GM19324 (cell line): Measurements from ENCODE around the gene ANKRD33B.
"Not testable (repeated sequence)": the region's sequence is repeated elsewhere in the genome, so short reads cannot be mapped to it uniquely, and the experiment has no call there.

Source experiments
- ATAC-seq: cut with Tn5 transposase; IDR thresholded peaks from one replicate; pipeline ENCODE4 v1.9.1; 2021; ENCODE audit warnings: mild to moderate bottlenecking, moderate library complexity; ENCODE audit not compliant: unreplicated experiment, low FRiP score

Gene ANKRD33B

DNA sequence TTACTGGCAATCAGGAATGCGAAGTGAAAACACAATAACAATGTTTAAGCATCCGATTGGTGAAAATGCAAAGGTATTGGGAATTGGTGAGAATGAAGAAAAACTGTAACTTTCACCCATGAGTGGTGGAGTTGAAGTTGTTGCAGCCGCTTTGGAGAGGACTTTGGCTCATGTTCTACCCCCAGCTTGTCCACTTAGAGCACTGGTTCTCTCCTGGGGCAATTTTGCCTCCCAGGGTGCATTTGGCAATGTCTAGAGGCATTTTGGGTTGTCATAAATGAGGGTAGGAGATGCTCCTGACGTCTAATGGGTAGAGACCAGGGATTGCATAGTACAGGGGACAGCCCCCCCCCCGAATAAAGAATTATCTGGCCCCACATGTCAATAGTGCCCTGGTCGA is 46.2 kb downstream of the ANKRD33B start:
- no peak for ATAC-seq

DNA sequence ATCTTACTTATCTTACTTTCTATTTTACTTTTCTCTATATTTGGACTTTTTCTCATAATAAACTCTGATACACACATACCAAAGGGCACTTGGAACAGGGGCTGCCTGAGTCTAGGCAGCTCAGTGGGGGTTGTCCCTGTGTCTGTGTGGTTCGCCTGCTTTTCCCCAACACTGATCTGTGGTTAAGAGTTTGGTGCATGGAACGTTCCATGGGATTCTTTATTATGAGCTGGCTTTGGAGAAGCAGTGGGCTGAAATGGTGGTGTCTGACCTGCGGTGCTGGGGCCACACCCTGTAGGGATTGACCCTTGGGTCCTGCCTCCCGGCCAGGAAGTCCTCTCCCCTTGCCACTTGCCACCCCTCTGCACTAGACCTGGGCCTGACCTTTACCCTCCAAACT is 47.4 kb downstream of the ANKRD33B start:
- no peak for ATAC-seq

DNA sequence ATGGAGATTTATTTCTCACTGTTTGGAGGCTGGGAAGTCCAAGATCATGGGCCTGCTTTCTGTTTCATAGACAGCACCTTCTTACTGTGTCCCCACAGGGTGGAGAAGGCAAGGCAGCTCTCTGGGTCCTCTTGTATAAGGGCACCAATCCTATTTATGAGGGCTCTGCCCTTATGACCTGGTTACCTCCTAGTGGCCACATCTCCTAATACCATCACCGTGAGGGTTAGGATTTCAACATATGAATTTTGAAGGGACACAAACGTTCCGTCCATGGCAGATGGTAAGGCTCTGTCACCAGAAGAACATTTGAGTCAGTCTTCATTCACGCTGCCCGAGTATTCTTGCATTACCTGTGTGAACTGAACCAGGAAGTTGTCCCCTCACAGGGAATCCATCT is 48.4 kb downstream of the ANKRD33B start:
- no peak for ATAC-seq

DNA sequence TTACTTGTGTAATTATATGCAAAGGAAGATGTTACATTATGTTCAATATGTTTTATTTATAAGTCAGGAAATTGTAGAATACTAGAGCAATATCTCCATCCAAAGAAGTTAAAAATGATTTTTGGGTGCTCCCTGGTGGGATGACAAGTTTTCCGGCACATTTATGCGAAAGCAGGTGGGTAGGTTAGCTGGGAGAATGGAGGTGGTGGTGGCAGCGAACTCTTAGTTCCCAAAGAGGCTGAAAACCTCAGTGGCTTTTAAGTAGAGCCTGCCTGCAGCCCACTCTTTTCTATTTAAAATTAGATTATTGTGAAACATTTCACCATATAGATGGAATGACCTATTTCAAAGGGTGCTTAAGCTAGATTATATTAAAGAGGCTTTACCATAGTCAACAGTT is 51.8 kb downstream of the ANKRD33B start:
- no peak for ATAC-seq

DNA sequence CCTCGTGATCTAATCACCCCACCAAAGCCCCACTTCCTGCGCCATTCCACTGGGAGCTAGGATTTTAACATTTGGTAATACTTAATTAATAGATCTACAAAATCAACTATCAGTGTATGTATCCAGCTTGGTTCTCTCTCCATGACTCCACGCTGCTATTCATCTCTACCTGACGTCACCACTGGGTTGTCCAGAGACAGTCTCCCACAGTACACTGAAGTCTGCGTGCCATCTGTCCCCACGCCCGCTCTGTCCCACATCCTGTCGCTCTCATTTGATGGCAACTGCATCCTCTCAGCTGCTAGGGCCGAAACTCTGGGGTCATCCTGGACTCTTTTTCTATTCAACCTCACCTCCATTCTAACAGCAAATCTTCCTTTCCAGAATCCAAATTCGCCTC is 53.2 kb downstream of the ANKRD33B start:
- ATAC-seq: no peak

DNA sequence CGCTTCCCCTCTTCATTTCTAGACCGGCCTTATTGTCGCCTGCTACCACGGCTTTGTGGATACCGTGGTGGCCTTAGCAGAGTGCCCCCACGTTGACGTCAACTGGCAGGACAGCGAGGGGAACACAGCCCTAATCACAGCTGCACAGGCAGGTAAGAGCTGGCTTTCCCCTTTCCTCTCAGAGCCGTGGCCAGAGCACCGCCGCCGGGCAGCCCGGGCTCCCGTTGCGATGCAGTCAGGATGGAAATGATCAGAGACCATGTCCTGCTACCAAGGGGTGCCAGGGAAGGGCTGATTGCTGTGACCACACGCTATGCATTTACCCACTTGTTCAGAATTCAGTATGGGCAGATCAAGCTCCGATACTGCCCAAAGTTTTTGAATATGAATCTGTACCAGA is 54.4 kb downstream of the ANKRD33B start:
- no peak for ATAC-seq

DNA sequence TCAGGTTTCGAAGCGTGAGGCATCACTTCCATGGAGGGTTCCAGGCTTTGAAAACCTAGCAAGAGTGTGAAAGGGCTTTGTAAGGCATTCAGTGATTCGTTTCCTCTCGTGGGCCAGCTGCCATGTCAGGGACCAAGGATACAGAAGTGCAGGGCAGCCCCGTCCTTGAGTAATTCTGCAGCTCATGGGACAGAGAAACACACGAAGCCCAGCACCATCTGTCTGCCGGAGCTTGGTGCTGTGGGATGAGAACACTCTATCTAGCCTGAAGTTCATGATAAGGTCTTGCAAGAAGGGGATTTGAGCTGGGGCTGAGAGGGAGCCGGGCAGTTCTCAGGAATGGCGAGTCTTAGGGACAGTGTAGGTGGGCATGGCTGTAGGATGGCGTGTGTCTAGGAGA is 55.8 kb downstream of the ANKRD33B start:
- ATAC-seq: no peak

DNA sequence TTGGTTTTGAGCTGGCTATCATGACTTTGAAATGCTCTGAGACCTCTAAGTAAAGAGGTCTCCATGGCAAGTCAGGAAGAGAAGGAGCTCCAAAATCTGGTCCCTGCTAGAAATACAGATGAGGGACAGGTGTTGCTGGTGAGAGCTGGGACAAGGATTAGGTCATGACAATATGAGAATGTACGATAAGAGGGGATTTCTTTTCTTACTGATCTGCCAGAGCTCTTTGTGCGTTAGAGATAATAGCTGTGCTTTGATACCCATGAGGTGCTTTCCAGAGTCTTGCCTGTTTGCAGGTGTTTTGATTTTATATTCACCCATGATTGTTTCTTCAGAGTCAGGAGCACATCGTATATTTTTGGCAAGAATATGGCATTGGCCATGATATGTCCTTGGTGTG is 56.5 kb downstream of the ANKRD33B start:
- no peak for ATAC-seq

DNA sequence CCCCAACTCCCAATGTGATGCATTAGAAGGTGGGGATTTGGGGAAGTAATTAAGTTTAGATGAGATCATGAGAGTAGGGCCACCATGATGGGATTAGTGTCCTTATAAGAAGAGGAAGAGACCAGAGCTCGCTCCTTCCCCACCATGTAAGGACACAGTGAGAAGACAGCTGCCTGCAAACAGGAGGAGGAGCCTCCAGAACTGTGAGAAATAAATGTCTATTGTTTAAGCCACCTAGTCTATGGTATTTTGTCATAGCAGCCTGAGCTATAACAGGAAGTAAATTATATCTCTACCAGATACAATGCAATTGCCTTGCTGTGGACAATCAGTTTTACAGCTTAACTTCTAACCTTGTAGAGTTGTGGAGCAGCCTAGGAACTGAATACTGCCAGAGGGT is 58.0 kb downstream of the ANKRD33B start:
- no peak for ATAC-seq

DNA sequence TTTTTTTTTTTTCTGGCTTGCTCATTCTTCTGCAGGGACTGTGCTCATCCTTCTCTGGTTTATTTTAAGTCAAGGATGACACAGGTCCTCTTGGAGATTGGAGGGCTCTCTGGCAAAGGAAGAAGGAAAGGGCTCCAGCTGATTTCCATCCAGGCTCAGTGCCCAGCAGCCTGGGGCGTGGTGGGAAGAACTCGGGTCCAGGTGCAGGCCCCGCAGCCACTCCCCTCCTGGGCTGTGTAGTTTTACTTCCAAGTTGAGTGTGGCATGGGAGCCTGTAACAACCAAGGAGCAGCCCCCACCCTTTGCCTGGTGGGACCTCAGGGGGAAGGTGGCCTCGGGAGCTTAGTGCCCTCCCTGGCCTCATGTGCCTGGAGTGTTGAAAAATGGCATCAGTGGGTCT is 58.9 kb downstream of the ANKRD33B start:
- no peak for ATAC-seq

DNA sequence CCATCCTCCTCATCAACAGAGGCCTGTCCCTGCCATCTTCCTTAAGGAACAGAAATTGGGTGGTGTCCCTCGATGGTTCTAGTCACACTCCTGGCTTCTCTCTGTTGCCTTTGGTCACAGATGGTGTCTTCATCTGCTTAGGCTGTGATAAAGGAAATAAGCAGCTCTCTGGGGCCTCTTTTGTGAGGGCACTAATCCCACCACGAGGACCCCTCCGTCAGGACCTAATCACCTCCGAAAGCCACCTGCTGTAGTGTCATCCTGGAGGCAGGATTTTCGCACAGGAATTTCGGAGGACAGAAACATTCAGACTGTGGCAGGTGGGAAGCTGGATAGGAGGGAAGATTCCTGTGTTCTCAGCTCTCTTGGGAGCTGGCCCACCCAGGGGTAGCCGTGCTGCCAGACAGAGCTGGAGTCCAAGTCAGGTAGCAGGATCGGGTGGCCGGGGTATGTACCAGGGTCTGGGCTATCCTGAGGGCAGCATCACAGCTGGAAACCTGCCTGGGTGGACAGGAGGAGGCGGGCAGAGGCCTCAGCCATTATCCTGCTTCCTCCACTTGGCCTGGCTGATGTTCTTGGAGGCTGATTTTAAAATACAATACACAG is 59.5 kb downstream of the ANKRD33B start:
- no peak for ATAC-seq

DNA sequence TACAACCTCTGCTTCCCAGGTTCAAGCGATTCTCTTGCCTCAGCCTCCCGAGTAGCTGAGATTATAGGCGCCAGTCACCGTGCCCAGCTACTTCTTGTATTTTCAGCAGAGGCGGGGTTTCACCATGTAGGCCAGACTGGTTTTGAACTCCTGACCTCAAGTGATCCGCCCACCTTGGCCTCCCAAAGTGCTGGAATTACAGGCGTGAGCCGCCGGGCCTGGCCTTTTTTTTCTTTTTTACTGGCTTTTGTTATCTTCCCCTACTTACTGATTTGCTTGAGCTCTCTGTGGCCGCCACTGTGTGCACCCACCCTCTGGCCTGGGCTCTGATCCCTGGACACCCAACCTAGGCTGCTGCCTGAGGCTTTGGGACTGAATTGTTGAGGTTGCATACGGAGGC is 60.3 kb downstream of the ANKRD33B start:
- ATAC-seq: no peak

DNA sequence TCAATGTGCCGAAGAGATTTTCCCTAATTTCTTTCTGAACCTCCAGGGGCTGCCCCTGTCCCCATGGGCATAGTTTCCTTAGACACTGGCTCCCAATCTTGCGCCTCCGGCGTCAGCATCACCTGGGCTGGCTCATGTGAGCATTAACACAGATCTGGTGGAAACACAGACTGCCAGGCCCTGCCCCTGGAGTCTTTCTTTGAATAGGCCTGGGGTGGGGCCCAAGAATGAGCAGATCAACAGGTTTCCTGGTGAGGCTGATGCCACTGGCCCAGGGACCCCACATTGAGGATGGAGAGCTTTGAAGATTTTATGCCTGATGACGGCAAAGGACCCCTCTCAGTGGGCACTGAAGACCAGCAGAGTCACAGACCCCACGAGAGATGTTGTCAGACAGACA is 60.8 kb downstream of the ANKRD33B start:
- ATAC-seq: no peak

DNA sequence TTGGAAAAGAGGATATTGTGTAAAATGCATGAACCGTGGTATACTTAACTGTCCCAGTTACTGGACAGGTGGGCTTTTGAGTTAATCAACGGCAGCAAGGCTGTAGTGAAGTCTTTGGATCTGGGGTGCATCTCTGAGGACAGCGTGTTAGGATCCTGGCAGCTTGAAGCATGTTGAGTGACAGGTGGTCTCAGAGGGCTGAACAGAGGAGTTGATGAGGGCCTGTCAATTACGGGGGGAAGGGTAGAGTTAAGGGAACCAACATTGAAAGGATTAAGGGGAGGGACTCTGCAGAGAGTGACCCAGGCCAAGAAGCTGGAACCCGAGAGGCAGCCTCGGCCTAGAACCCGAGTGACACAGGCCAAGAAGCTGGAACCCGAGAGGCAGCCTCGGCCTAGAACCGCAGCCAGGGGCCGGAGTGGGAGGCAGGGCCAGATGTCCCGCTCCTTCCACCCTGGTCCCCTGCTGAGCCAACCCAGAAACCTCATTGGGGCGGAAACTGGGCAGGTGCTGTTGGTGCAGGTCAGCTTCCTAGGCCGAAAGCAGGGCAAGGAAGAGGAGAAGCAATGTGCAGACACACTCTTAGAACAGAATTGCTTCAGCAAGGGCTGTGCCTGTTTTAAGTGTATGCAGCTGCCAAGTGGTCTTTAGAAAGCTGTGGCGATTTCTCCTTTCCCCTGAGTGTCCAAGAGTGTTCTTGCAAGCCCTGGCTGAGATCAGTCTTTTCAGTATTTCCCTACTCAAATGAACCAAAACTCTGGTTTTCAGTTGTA is 62.0 kb downstream of the ANKRD33B start:
- ATAC-seq: no peak

DNA sequence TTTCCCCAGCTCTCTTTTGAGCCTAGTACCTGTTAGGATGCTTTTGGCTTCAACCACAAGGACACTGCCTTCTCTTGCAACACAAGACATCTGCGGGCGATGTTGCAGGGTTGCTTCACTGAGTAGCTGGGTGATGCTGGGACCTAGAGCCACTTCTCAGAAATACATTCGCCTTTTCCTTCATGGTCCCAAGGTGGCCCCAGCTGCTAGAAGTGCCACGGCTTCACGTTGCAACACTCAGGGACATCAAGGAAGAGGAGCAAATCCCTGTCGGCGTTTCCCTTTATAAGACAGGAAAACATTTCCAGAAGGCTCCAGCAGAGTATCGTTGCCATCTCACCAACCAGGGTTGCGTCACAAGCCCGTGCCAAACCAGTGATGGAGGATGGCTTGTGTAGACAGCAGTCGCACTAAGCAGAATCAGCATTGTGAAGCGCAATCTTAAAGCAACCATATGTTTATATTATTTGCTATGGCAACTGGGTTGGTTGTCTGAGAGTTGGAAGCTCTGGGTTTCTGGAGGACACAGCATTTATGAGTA is 62.7 kb downstream of the ANKRD33B start:
- ATAC-seq: no peak

DNA sequence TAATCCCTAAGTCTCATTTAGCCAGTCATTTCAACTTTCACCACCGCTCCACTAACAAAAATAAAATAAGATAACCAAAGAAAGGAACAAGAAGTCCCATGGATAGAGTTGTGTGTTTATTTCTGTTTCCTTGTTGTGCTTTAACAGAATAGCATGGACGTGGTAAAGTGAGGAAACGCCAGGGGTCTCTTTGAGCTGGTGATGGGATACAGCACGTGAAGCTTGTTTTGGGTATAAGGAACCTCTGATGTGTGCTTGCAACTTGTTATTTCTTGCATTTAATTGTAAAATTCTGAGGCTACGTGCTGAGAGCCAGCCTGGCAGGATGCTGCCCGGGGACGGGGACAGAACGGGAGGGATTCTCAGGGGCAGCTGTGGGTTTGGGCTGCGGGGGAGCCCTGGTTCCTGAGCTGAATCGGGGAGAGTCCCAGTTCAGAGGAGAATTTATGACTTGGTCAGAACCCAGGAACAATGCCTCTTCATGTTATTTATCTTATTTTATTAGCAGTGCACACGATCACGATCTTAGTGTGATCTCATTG is 63.4 kb downstream of the ANKRD33B start:
- peak; percentile 2 for ATAC-seq

DNA sequence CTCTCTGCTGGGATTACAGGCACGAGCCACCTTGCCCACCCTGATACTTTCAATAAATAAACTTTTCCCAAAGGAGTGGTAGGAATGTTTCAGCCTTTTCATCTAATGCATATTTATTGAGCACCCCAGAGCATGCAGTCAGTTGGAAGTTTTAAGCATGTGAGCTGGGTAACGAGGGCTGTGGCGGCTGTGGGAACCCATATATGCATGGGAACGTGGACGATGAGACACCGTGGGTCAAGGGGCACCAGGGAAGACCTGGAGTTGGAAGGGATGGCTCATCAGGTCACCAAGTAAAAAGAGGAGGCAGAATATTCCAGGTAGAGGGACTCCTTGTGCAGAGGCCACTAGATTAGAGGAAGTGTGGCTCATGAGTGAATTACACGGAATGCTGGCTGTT is 64.7 kb downstream of the ANKRD33B start:
- ATAC-seq: no peak

DNA sequence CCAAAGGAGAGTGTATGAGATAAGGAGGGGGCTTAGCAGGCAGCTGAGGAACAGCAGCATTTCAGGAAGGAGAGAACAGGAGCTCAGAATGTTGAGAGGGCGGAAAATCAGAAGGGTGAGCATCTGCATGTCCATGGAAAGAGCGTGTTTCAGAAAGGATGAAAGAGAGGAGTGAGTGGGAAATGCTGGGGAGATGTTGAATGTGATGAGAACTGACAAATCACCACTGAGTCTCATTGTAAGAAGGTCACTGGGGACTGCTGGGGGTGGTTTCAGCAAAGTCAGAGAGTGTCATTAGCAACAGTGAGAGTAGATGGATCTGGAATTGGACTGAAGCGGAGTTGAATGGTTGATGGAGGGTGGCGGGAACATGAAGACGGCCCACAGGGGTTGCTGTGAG is 65.8 kb downstream of the ANKRD33B start:
- ATAC-seq: no peak

DNA sequence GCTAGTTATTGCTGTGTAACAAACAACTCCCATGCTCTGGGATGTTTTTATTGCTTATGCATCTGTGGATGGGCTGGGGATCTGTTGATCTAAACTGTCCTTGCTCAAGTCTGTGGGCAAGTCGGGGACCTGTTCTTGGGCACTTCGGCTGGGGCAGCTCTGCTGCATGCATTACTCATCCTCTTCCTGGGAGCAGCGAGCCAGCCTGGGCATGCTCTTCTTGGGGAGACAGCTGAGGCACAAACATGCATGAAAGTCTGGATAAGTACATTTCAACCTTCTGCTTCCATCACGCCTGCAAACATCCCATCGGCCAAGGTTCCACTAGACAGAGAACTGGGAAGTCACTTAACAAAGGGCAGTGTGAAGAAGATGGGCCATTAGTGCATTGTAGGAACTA is 66.3 kb downstream of the ANKRD33B start:
- no peak for ATAC-seq

DNA sequence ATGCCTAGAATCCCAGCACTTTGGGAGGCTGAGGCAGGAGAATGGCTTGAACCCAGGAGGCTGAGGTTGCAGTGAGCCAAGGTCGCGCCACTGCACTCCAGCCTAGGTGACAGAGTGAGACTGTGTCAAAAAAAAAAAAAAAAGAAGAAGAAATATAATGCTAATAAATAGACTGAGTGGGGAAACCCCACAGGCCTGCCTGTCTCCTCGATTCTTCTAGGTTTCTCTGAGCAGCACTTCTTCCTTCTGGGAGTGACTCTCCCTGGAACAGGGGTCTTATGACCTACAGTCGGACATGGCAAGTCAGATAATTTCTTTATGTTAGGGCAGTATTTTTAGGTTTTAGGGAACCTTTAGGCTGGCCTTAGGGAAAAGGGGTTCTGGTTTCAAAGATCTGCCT is 66.9 kb downstream of the ANKRD33B start:
- ATAC-seq: not testable (repeated sequence)

DNA sequence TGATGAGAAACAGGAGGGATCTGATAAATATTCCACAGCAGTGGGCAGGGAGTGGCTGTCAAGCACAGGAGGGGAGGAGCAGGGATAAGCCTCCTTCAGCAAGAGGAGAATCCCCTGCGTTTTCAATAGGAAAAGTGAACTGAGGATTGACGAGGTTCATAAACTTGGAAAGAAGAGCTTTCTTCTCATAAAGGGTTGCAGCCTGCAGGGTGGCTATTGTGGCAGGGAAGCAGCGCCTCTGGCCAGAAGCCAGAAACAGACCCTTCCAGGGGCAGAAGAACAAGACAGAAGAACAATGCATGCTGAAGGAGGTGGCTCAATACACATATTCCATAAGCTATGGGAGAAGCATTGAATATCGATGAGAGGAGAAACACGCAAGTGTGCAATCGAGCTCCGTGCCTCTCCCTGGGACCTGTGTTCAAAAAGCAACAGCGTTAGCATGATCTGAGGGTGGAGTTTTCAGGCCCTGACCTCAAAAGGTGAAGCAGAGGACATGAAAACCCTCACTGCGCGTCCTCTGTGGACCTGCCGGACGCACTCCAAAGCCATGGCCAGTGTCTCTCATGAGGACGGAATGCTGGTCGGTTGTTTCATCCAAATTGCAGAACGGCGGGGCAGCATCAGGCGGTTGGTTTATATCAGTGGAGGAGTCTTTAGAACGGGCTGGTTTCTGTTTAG is 67.6 kb downstream of the ANKRD33B start:
- ATAC-seq: no peak
